CD14-positive monocyte (primary cell): ENCODE data around the gene PRDM9. TPM values are rescaled to one million over a fixed set of nuclear protein-coding genes. Genes with fewer than 3 reads are reported as not detected.

Source experiments
- DNase-seq, 3 donors: peaks; one replicate each; pipeline ENCODE4 v3.0.0-alpha.2; 2011 to 2022
- H2AFZ ChIP-seq: 2 replicates; pipeline ENCODE4 v1.6.0; 2012; ENCODE audit warnings: mild to moderate bottlenecking, low read depth, low read length, inconsistent platforms; ENCODE audit not compliant: insufficient read depth, poor library complexity, severe bottlenecking
- H3K27ac ChIP-seq, 2 donors: 1 replicate in 1 of 2; 2 replicates in 1 of 2; pipeline ENCODE4 v1.5.1; 2012 to 2013; ENCODE audit warnings: low read length in 2 of 2, control low read depth in 1 of 2, inconsistent platforms in 1 of 2, low read depth in 1 of 2, mild to moderate bottlenecking in 1 of 2
- H3K27me3 ChIP-seq, 2 donors: one replicate each; pipeline versions ENCODE4 v1.6.0 to v1.6.1; 2011 to 2013; ENCODE audit warnings: low read length in 2 of 2; ENCODE audit not compliant: control insufficient read depth in 2 of 2, insufficient read depth in 2 of 2
- H3K36me3 ChIP-seq, 2 donors: replicated peaks in 1 of 2; 1 replicate in 1 of 2; 2 replicates in 1 of 2; pipeline versions ENCODE4 v1.5.1 to v1.6.1; 2012 to 2013; ENCODE audit warnings: low read length in 2 of 2, control low read depth in 1 of 2, inconsistent platforms in 1 of 2, mild to moderate bottlenecking in 1 of 2; ENCODE audit not compliant: insufficient read depth in 2 of 2, control insufficient read depth in 1 of 2
- H3K4me1 ChIP-seq, 2 donors: 1 replicate in 1 of 2; 2 replicates in 1 of 2; pipeline versions ENCODE4 v1.5.1 to v1.6.1; 2012 to 2013; ENCODE audit warnings: low read length in 2 of 2, control low read depth in 1 of 2, inconsistent platforms in 1 of 2, mild to moderate bottlenecking in 1 of 2, moderate library complexity in 1 of 2; ENCODE audit not compliant: insufficient read depth in 2 of 2, control insufficient read depth in 1 of 2
- H3K4me2 ChIP-seq: replicated peaks from 2 replicates; pipeline ENCODE3; 2012; ENCODE audit warnings: low read length, moderate library complexity, mild to moderate bottlenecking; ENCODE audit not compliant: poor library complexity, severe bottlenecking; ENCODE audit errors: extremely low read depth
- H3K4me3 ChIP-seq, 3 experiments: fragments of 200-600 bp in 1 of 3; sonication (generic) in 1 of 3; replicated peaks in 1 of 3; 1 replicate in 2 of 3; 2 replicates in 1 of 3; pipeline ENCODE4 v1.5.1; 2011 to 2013; ENCODE audit warnings: low read length in 3 of 3, mild to moderate bottlenecking in 3 of 3, control low read depth in 2 of 3, low read depth in 2 of 3, inconsistent platforms in 1 of 3, moderate library complexity in 1 of 3
- H3K79me2 ChIP-seq: 2 replicates; pipeline ENCODE4 v1.6.0; 2012; ENCODE audit warnings: mild to moderate bottlenecking, control low read depth, inconsistent platforms, low read length, moderate library complexity; ENCODE audit not compliant: insufficient read depth
- H3K9ac ChIP-seq: 2 replicates; pipeline ENCODE4 v1.6.0; 2017; ENCODE audit warnings: low read length, mild to moderate bottlenecking; ENCODE audit not compliant: insufficient read depth, poor library complexity, severe bottlenecking
- H3K9me3 ChIP-seq, 2 donors: replicated peaks in 1 of 2; 1 replicate in 1 of 2; 2 replicates in 1 of 2; pipeline versions ENCODE4 v1.5.1 to v1.6.1; 2012 to 2013; ENCODE audit warnings: low read length in 2 of 2, control low read depth in 1 of 2; ENCODE audit not compliant: control insufficient read depth in 1 of 2, insufficient read depth in 1 of 2
- H4K20me1 ChIP-seq: 2 replicates; pipeline ENCODE4 v1.6.0; 2012; ENCODE audit warnings: mild to moderate bottlenecking, low read length, control low read depth, moderate library complexity; ENCODE audit not compliant: insufficient read depth
- H3K27ac Mint-ChIP-seq, 7 donors: one replicate each; pipeline ENCODE4 v1.8.0; 2020; ENCODE audit warnings: mild to moderate bottlenecking in 7 of 7, mixed read lengths in 7 of 7, moderate library complexity in 6 of 7, inconsistent platforms in 2 of 7
- H3K27me3 Mint-ChIP-seq, 3 donors: one replicate each; pipeline ENCODE4 v1.8.0; 2021 to 2022; ENCODE audit warnings: low read depth in 3 of 3, mild to moderate bottlenecking in 3 of 3, mixed read lengths in 3 of 3, moderate library complexity in 3 of 3, inconsistent platforms in 1 of 3
- H3K36me3 Mint-ChIP-seq, 2 donors: one replicate each; pipeline ENCODE4 v1.8.0; 2020; ENCODE audit warnings: mixed read lengths in 2 of 2, inconsistent platforms in 1 of 2, mild to moderate bottlenecking in 1 of 2
- H3K4me1 Mint-ChIP-seq: one replicate; pipeline ENCODE4 v1.8.0; 2020; ENCODE audit warnings: mild to moderate bottlenecking, mixed read lengths
- H3K4me3 Mint-ChIP-seq, 2 donors: one replicate each; pipeline ENCODE4 v1.8.0; 2020; ENCODE audit warnings: mild to moderate bottlenecking in 2 of 2, mixed read lengths in 2 of 2, moderate library complexity in 1 of 2
- H3K9me3 Mint-ChIP-seq, 7 donors: one replicate each; pipeline ENCODE4 v1.8.0; 2020 to 2022; ENCODE audit warnings: mixed read lengths in 7 of 7, mild to moderate bottlenecking in 6 of 7, moderate library complexity in 6 of 7, inconsistent platforms in 2 of 7
- CTCF ChIP-seq: fragments of 200-600 bp; IDR thresholded peaks from one replicate; pipeline ENCODE4 v1.8.0; 2022; ENCODE audit warnings: antibody characterized with exemption, mild to moderate bottlenecking
- WGBS: methylation state at CpG from one replicate; pipeline ENCODE4 v1.1.5; 2013; ENCODE audit warnings: missing lambda C conversion rate; ENCODE audit not compliant: insufficient coverage; 5-methylcytosine and 5-hydroxymethylcytosine counted together
- intact Hi-C, 2 donors: fragments of 100-400 bp; cut with micrococcal nuclease; formaldehyde crosslinking; loops; one replicate each; pipeline versions ENCODE4 v1.15.0 to v1.15.1; 2023
- polyA plus RNA-seq, 3 donors: library from polyadenylated mRNA; depleted of rRNA in 1 of 3; unstranded in 2 of 3; stranded (reverse) in 1 of 3; fragments of 300-500 nt in 2 of 3; fragments of >200 nt in 1 of 3; fragmentation: Illumina TruSeq in 2 of 3; gene quantifications; 1 replicate in 2 of 3; 2 replicates in 1 of 3; pipeline ENCODE4 v1.2.3, GENCODE V29; 2012 to 2021

Gene PRDM9
- polyA plus RNA-seq, 3 donors, result not detected

GRCh38 chr5:23459214-23459613, 48.2 kb upstream of the PRDM9 start:
- H3K4me1 Mint-ChIP-seq, result no peaks in the 10 kb centered on the region
- Histone ChIP-seq H4K20me1 (no peaks in the 10 kb centered on the region), H3K9me3 (peaks cover 4 to 8% of the 10 kb centered on the region in 2 donors), H3K4me1 (no peaks in the 10 kb centered on the region), H3K4me2 (no peak overlapping the region), H3K79me2 (no peaks in the 10 kb centered on the region), H3K4me3 (no peak overlapping the region), H3K27me3 (no peaks in the 10 kb centered on the region), H3K9ac (no peak overlapping the region), H2AFZ (no peak overlapping the region), H3K36me3 (no peaks in the 10 kb centered on the region), H3K27ac (no peak overlapping the region)
- intact Hi-C loops, result no loop called here
- no peak overlapping the region for H3K4me3 Mint-ChIP-seq
- H3K27me3 Mint-ChIP-seq, result no peaks in the 10 kb centered on the region
- H3K27ac Mint-ChIP-seq, result no peak overlapping the region
- no peak for TF ChIP-seq CTCF
- WGBS, result no CpG with 5 or more reads among the region's 3 CpGs
- H3K36me3 Mint-ChIP-seq, result no peaks in the 10 kb centered on the region
- DNase-seq, result no peak
- H3K9me3 Mint-ChIP-seq, result peaks cover 0 to 5% (median 3%) of the 10 kb centered on the region in 7 donors

- H3K4me1 Mint-ChIP-seq, result no peaks in the 10 kb centered on the region
Observed at GRCh38 chr5:23461576-23461975, 45.8 kb upstream of the PRDM9 start.

More at GRCh38 chr5:23461576-23461975, 45.8 kb upstream of the PRDM9 start:
- no peaks in the 10 kb centered on the region for H3K4me1 ChIP-seq
- H3K27me3 ChIP-seq, result no peaks in the 10 kb centered on the region
- no peaks in the 10 kb centered on the region for H3K79me2 ChIP-seq
- Mint-ChIP-seq H3K27ac (no peak overlapping the region), H3K4me3 (no peak overlapping the region), H3K36me3 (no peaks in the 10 kb centered on the region), H3K27me3 (no peaks in the 10 kb centered on the region), H3K9me3 (peaks cover 0 to 9% (median 3%) of the 10 kb centered on the region in 7 donors)
- no CpG with 5 or more reads among the region's 1 CpG for WGBS
- TF ChIP-seq CTCF, result no peak
- no peak overlapping the region for H3K9ac ChIP-seq
- no peak overlapping the region for H2AFZ ChIP-seq
- no peak overlapping the region for H3K4me2 ChIP-seq
- no peak overlapping the region for H3K27ac ChIP-seq
- intact Hi-C loops, result no loop called here
- DNase-seq, result no peak
- H3K9me3 ChIP-seq, result peaks cover 4 to 8% of the 10 kb centered on the region in 2 donors
- no peaks in the 10 kb centered on the region for H3K36me3 ChIP-seq
- no peak overlapping the region for H3K4me3 ChIP-seq
- H4K20me1 ChIP-seq, result no peaks in the 10 kb centered on the region
